ENCODE measurements around the gene SMC1B.
"Not testable (repeated sequence)": the region's sequence is repeated elsewhere in the genome, so short reads cannot be mapped to it uniquely, and the experiment has no call there.

Gene SMC1B

DNA sequence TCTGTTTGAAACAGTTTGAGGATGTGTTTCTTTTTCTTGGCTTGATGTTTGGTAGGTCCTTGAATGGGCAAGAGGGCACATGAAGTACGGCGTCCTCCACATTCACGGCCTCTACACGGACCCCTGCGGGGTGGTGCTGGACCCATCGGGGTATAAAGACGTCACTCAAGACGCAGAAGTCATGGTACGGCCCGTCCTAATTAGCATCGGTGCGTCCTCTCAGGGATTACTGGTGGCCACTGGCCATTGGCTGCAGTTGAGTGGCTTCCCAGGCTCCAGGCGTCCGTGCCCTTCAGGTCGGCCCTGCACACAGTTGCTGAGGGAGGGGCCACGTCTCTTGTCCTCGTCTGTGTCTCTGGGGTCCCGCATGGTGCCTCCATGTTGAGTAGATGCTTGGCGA lies 82.9 kb downstream of the SMC1B start:
- ATAC-seq: no peak
- H3K27ac Mint-ChIP-seq: no peak overlapping the region
- H3K4me1 Mint-ChIP-seq: peaks cover 19% of the 10 kb centered on the region
- no peaks in the 10 kb centered on the region for H3K9me3 Mint-ChIP-seq
- DNase-seq (ENCODE audit: low spot score in 2 of 2): no peak
- no peak overlapping the region for H3K4me3 Mint-ChIP-seq
- peaks cover 74% of the 10 kb centered on the region for H3K36me3 Mint-ChIP-seq

DNA sequence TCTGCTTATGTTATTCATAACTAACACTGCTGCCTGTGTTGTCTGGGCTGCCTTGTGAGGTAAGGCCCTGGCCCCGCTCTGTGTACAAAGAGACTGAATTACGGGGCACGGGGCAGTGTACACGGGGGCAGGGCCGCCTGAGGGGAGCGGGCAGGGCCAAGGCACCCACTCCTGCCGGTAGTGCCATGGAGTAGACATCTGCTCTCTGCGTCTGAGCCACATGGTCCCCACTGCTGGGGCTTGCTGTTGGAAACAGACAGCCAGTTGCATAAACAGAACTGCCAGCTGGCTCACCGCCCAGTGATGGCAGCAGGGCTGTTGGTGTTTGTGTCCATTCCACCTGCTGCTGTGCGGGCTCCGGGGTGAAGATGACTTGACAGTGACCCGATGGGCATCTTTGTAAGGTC lies 83.9 kb downstream of the SMC1B start:
- H3K4me1 Mint-ChIP-seq: peaks cover 25% of the 10 kb centered on the region
- peak overlapping the region; percentile 67 for H3K27ac Mint-ChIP-seq
- no peaks in the 10 kb centered on the region for H3K9me3 Mint-ChIP-seq
- ATAC-seq: no peak
- no peak for DNase-seq (ENCODE audit: low spot score in 2 of 2)
- no peak overlapping the region for H3K4me3 Mint-ChIP-seq
- H3K36me3 Mint-ChIP-seq: peaks cover 81% of the 10 kb centered on the region

DNA sequence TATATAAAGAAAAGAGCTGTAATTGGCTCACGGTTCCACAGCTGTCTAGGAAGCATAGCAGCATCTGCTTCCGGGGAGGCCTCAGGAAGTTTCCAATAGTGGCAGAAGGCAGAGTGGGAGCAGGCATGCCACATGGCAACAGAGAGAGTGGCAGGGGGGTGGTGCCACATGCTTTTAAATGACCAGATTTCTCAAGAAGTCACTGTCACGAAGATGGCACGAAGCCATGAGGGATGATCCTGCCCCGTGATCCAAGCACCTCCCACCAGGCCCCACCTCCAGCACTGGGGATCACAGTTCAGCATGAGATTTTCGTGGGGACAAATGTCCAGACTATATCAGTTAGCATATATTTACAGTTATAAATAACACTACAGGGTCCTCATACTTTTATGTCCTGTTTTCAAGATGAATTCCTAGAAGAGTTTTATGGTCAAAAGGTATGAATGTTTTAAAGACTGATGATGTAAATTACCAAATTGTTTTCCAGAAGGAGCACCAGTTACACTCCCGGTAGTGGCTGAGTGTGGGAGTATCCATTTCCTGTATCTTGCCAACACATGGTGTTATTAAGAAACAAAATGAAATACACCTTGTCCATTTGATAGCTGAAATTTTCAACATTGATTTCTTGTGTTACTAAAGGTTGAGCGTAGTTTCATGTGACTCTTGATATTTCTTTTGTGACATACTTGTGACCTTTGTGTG lies 84.4 kb downstream of the SMC1B start:
- Mint-ChIP-seq H3K4me3 (no peak overlapping the region), H3K36me3 (peaks cover 80% of the 10 kb centered on the region), H3K27ac (peak overlapping the region; percentile 67), H3K9me3 (no peaks in the 10 kb centered on the region), H3K4me1 (peaks cover 22% of the 10 kb centered on the region)
- DNase-seq (ENCODE audit: low spot score in 2 of 2): no peak
- ATAC-seq: no peak

DNA sequence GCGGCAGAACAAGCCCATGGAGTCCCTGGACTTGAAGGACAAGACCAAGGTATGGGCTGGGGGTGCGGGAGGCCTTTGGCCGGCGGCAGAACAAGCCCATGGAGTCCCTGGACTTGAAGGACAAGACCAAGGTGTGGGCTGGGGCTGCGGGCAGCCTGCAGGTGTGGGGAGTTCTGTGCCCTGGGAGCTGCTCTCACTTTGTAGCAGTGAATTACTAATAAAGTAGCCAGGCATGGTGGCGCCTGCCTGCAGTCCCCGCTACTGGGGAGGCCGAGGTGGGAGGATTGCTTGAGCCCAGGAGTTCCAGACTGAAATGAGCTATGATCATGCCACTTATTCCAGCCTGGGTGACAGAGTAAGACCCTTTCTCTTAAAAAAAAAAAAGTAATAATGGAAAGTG lies 85.1 kb downstream of the SMC1B start:
- ATAC-seq; DNase-seq (ENCODE audit: low spot score in 2 of 2); H3K9me3 Mint-ChIP-seq; H3K4me3 Mint-ChIP-seq: not testable (repeated sequence)
- Mint-ChIP-seq H3K27ac (peak overlapping the region; percentile 67), H3K4me1 (peaks cover 27% of the 10 kb centered on the region), H3K36me3 (peaks cover 80% of the 10 kb centered on the region)

DNA sequence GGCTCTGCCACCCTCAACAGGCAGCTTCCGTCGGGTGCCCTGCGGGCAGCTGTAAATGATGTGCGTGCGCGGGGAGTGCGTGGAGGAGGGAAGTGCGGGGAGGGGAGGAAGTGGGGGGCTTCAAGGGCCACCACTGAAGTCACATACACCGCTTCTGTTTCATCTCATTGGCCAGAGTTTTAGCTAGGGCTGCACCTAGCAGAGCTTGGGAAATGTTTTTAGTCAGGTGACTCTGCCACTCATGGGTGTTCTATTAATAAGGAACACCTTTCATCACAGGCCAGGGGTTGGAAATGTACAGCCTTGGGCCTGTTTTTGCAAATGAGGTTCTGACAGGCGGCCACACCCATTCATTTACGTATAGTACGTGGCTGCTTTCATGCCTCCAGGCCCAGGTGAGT lies 89.1 kb downstream of the SMC1B start:
- Mint-ChIP-seq H3K27ac (peak overlapping the region; percentile 41), H3K4me1 (peaks cover 36% of the 10 kb centered on the region), H3K9me3 (no peaks in the 10 kb centered on the region), H3K36me3 (peaks cover 73% of the 10 kb centered on the region), H3K4me3 (no peak overlapping the region)
- ATAC-seq (no peak), DNase-seq (ENCODE audit: low spot score in 2 of 2) (no peak)

DNA sequence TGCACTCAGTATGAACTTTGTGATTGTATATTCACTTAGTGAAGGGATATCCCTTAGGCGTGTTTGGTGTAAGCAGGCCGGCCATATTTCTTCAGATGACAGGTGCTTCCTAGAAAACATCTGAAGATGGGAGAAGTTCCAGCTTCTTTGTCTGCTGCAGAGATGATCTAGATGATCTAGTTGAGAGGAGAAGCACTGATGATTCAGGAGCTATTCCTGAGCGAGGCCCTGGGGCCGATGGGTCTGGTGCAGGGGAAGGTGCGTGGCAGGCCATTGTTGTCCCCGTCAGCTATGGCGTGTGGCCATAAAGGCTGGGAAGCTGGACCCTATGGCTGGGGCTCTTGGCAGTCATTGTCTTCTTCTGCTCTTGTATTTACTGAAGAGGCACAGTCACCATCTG lies 89.7 kb downstream of the SMC1B start:
- H3K36me3 Mint-ChIP-seq: peaks cover 73% of the 10 kb centered on the region
- DNase-seq (ENCODE audit: low spot score in 2 of 2) (no peak), ATAC-seq (no peak)
- H3K4me3 Mint-ChIP-seq: no peak overlapping the region
- no peaks in the 10 kb centered on the region for H3K9me3 Mint-ChIP-seq
- H3K4me1 Mint-ChIP-seq: peaks cover 42% of the 10 kb centered on the region
- peak overlapping the region; percentile 41 for H3K27ac Mint-ChIP-seq

DNA sequence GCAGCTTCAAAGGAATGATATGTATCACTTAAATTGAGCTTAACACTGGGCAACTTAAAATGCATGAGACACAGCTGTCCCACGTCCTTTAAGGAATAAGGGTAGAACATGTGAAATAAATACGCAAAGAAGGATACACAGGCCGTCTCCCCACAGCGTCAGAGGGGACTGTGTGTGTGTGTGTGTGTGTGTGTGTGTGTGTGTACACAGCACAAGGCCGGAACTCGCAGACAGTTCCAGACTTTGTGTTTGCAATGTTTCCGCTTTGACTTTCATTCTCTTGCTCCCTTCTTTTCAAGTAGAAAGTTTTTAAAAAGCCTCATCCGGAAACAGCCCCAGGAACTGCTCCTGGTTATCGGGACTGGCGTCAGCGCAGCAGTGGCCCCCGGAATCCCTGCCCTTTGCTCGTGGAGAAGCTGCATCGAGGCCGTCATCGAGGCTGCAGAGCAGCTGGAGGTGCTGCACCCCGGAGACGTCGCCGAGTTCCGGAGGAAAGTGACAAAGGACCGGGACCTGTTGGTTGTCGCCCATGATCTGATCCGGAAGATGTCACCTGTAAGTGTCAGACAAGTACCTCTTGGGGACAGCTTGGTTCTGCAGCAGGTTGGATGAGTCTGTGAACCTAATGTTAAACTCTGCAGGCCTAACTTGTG lies 90.4 kb downstream of the SMC1B start:
- Mint-ChIP-seq H3K4me3 (no peak overlapping the region), H3K9me3 (no peaks in the 10 kb centered on the region), H3K4me1 (peaks cover 49% of the 10 kb centered on the region), H3K27ac (no peak overlapping the region), H3K36me3 (peaks cover 76% of the 10 kb centered on the region)
- DNase-seq (ENCODE audit: low spot score in 2 of 2) (no peak), ATAC-seq (no peak)

DNA sequence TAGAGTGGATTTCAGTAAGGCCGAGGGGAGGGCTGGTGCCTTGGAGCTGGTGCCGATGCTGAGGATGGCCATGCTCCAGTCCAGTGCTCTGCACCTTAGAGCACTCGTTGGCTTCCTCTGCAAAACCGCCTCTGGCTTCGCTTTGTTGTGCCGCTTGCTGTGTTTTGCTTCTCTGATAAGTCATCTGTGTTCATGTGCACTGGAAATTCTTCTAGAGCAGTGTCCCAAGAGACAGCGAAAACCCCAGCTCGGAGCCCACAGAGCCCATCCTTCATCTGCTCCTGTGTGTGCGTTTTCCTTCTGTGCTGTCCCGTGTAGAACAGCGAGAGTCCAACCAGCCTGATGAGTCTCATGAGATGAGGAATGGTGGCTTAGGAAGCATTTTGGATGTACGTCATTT lies 91.6 kb downstream of the SMC1B start:
- no peaks in the 10 kb centered on the region for H3K9me3 Mint-ChIP-seq
- no peak overlapping the region for H3K4me3 Mint-ChIP-seq
- DNase-seq (ENCODE audit: low spot score in 2 of 2) (no peak), ATAC-seq (no peak)
- H3K36me3 Mint-ChIP-seq: peaks cover 68% of the 10 kb centered on the region
- H3K27ac Mint-ChIP-seq: peak overlapping the region; percentile 55
- H3K4me1 Mint-ChIP-seq: peaks cover 57% of the 10 kb centered on the region

DNA sequence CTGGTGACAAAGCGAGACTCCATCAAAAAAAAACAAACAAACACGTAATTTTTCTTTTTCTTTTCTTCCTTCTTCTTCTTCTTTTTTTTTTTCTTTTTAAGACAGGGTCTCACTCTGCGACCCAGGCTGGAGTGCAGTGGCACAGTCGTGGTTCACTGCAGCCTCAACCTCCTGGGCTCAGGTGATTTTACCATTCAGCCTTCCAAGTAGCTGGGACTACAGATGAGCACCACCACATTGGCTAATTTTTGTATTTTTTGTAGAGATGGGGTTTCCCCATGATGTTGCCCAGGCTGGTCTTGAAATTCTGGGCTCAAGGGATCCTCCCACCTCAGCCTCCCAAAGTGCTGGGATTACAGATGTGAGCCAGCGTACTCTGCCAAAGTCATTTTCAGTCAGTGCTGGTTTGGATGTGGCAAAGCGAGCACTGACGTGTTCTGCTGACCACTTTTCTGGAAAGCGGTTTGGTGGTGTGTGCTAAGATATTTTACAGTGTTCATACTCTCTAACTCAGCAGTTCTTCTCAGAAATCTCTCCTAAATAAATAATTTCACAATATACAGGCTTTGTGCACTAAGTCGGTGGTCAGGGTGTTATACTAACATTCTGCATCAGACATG lies 92.9 kb downstream of the SMC1B start:
- Mint-ChIP-seq H3K4me1 (peaks cover 60% of the 10 kb centered on the region), H3K27ac (peak overlapping the region; percentile 98), H3K36me3 (peaks cover 56% of the 10 kb centered on the region), H3K9me3 (no peaks in the 10 kb centered on the region), H3K4me3 (peak overlapping the region; percentile 71)
- ATAC-seq (no peak), DNase-seq (ENCODE audit: low spot score in 2 of 2) (no peak)

DNA sequence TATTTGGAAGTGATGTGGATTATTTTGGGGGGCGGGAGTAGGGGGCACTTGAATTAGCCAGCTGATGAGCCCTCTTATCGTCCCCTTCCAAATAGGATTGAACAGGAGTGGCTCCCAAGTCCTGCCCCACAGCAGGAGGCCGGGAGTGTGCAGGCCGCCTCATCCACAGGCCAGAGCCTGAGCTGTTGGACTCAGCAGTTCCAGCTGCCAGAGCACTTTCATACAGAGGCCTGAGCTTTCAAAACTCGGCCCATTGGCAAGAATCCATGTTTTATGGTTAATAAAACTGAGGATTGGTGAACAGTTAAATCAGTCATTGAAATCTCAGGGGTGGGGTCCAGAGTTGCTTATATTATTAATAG lies 94.1 kb downstream of the SMC1B start:
- ATAC-seq (no peak), DNase-seq (ENCODE audit: low spot score in 2 of 2) (peak in 1 of 2 donors; percentile 67)
- H3K4me1 Mint-ChIP-seq: peaks cover 63% of the 10 kb centered on the region
- no peaks in the 10 kb centered on the region for H3K9me3 Mint-ChIP-seq
- H3K36me3 Mint-ChIP-seq: peaks cover 45% of the 10 kb centered on the region
- H3K4me3 Mint-ChIP-seq: peak overlapping the region; percentile 71
- peak overlapping the region; percentile 98 for H3K27ac Mint-ChIP-seq

DNA sequence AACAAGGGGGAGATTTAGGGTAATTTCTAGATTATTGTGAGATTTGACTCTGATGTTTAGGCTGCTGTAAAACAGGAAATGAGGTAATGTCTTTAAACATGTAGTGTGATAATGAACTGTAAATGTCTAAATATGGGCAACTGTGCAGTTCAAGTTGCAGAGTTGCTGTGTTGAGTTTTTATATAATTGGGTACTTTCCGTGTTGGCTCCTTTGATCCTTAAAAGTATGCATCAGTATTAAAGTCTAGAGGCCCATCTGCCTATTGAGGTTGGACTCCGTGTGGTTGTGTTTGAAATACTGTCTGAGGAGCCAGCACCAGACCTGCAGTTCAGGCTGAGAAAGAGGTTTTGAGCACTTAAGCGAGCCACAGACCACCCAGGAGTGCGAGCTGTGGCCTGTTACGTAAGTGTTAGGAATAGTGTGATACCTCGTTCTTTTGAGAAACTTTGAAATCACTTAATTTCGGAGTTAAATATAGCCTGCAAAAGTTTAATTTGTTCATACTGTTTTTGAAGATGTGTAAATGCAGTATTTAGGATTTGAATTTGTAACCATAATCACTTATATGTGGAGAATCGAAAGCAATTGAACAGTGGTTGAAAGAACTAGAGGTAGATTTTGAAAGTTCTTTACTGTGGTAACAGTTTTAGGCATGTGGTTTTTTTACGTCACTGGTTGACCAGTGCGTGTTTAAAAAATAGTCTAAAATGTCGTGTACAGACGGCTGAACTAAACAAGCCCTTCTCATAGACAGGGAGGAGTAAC lies 94.7 kb downstream of the SMC1B start:
- Mint-ChIP-seq H3K36me3 (peaks cover 40% of the 10 kb centered on the region), H3K27ac (peak overlapping the region; percentile 98), H3K4me3 (peak overlapping the region; percentile 71), H3K4me1 (peaks cover 62% of the 10 kb centered on the region), H3K9me3 (no peaks in the 10 kb centered on the region)
- ATAC-seq: peak; percentile 84
- peak; percentile 23 to 80 for DNase-seq (ENCODE audit: low spot score in 2 of 2)

DNA sequence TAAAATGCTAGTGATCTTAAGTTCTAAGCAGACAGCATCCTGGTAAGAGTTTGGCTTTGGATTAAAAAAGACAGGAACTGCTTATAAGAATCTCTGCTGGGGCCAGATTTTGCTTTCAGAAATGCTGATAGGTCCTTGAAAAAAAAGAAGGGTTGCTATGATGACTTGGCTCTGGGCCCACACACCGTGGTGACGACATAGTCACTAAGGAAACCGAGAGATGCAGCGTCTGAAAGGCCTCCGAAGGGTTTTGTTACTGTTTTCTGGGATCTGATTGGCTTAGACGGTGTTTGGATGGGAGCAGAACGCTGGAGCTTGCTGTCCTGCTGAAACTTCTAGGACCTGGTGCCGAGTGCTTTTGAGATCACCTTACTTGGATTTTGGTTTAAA lies 95.2 kb downstream of the SMC1B start:
- Mint-ChIP-seq H3K36me3 (peaks cover 34% of the 10 kb centered on the region), H3K27ac (peak overlapping the region; percentile 98), H3K4me3 (peak overlapping the region; percentile 71), H3K4me1 (peaks cover 60% of the 10 kb centered on the region), H3K9me3 (no peaks in the 10 kb centered on the region)
- ATAC-seq (peak; percentile 90), DNase-seq (ENCODE audit: low spot score in 2 of 2) (peak; percentile 60 to 88)

DNA sequence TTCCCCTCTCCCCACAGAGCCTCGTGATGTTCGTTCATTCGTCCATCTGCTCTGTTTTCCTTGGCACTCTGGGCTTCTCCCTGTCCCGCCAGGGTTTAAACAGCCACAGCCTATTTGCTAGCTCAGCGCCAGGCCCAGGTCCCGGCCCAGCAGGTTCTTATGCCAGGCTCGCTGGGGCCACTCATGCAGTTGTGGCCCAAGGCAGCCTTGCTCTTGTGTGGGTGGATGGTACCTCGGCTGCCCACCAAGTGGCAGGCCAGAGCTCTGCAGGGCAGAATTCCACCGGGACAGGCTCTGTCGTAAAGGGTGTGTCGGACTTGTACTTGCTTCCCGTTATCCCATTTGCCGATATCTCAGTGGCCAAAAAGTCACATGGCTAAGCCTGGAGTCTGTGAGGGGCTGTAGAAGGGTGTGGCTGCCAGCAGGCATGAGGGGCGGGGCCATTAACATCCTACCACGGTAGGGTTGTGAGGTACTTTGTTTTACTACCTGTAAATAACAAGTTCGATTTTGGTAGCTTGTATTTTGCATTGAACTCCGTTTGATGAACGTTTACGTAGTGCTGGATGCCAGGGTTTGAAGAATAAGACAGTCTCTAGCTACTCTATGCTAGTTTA lies 95.7 kb downstream of the SMC1B start:
- H3K9me3 Mint-ChIP-seq: no peaks in the 10 kb centered on the region
- H3K27ac Mint-ChIP-seq: peak overlapping the region; percentile 98
- H3K4me3 Mint-ChIP-seq: peak overlapping the region; percentile 71
- H3K4me1 Mint-ChIP-seq: peaks cover 65% of the 10 kb centered on the region
- H3K36me3 Mint-ChIP-seq: peaks cover 29% of the 10 kb centered on the region
- DNase-seq (ENCODE audit: low spot score in 2 of 2) (peak in 1 of 2 donors; percentile 64), ATAC-seq (no peak)

DNA sequence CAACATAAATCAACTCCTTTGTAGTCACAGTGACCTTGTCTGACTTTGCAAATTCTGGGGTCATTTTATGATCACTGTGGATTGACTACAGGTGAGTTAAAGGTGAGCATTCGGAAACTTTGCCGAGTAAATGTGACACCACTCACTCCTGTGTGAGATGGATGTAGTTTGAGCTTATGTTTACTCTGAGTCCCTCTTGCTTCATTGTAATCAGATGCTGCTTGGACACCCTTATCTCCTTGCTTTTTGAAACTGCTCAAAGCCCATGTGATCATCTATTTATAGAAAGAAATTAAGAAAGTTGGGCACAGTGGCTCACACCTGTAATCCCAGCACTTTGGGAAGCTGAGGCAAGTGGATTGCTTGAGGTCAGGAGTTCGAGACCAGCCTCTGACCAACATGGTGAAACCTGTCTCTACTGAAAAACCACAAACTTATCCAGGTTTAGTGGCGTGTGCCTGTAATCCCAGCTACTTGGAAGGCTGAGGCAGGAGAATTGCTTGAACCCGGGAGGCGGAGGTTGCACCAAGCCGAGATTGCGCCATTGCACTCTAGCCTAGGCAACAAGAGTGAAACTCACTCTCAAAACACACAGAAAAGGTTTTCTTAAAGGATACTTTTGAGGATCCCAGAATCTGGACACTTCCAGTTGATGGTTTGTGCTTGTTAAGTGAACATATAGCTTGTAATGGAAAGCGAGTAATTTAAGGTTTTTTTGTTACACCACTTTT lies 96.4 kb downstream of the SMC1B start:
- ATAC-seq (no peak), DNase-seq (ENCODE audit: low spot score in 2 of 2) (no peak)
- Mint-ChIP-seq H3K9me3 (no peaks in the 10 kb centered on the region), H3K36me3 (peaks cover 26% of the 10 kb centered on the region), H3K4me3 (no peak overlapping the region), H3K27ac (peak overlapping the region; percentile 98), H3K4me1 (peaks cover 66% of the 10 kb centered on the region)

Data from stimulated activated effector memory CD8-positive, alpha-beta T cell treated with anti-CD3 and anti-CD28 coated beads, Interleukin-12 subunit alpha, Interleukin-12 subunit beta, amount 100 ng/mL, for 72 hours (primary cell).